GM18870 (cell line): ENCODE data around the gene ZNF860.
"Not testable (repeated sequence)": the region's sequence is repeated elsewhere in the genome, so short reads cannot be mapped to it uniquely, and the experiment has no call there.

Experiments
- ATAC-seq: cut with Tn5 transposase; IDR thresholded peaks from one replicate; pipeline ENCODE4 v1.9.1; 2021; ENCODE audit warnings: moderate library complexity; ENCODE audit not compliant: unreplicated experiment

ZNF860 gene

DNA sequence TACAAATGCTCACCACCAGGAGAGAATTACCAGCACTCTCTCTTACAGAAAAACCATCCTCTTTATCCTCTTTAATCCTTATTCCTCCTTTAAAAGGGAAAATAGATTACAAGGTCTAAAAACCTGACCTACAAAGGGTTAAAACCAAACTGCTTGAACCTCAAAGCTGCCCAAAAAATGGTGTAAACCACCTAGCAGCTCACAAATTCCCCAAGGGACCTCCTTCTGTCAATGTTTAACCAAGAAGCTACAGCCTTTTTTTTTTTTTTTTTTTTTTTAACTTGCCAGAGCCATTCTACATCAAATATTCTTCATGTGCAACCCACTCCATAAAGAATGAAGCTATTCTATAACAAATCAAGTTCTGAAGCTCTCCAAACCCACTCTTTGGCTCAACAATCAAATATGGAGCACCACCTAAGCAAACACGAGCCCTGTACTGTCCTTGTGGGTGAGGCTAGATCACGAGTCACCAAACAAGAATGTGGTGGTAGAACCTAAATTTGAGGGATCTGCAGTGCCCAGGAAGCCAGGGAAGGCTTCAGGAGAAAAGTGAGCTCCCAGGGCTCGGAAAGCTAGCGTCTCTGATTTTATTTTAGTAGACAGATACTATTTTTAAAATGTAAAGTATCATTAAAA is 20.6 kb upstream of the ZNF860 start:
- ATAC-seq, result peak; percentile 65

DNA sequence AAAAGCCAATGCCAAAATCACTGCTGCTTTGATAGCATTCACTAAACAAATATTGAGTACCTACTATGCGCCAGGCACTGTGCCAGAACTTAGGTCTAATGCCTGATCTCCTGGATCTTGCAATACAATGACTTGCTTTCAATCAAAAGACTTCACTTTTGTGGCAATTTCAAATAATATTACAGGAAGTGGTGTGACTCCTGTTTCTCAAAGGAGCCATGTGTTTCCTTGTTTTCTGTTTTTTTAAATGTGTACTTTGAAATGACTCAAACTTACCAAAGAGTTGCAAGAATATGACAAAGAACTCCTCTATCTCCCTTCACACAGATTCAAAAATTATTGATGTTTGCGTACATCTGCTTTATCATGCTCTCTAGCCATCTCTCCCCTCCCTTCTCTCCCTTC is 18.7 kb upstream of the ZNF860 start:
- no peak for ATAC-seq

DNA sequence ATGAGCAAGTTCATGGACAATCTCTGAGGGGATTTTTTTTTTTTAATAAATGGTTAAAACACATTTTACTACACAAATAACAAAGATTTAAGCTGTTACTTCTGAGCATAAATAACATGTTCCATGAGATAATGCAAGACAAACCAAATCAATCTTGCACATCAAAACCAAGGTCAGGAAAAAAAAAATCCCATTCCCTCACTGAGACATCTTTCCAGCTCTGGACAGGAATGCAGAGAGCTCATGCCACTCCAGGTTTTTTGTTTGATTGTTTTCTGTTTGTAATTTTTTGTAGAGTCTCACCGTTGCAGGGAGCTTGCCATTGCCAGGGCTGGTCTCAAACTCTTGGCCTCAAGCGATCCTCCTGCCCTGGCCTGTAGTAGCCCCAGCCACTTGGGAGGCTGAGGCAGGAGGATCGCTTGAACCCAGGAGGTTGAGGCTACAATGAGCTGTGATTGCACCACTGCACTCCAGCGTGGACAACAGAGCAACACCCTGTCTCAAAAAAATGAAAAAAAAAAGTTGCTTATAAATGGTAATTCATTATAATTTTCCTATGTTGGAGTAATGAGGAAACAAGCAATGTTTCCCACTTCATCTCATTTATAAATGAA is 14.5 kb upstream of the ZNF860 start:
- no peak for ATAC-seq

DNA sequence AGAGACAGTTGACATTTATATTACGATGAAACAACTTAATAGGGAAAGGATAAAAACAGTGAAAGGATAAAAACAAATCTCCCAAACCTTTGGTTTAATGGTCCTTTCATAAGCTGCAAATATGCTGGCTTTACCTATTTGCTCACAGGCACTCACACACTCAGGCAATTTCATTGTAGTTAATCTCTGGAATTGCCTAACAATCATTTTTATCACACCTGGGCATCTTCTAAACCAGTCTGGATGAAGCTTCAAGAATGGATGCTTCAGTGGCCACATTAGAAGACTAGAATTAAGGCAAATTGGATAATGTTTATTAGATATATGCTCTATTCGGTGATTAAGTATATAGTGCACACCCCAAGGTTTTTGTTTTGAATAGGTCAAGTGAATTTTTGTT is 14.0 kb upstream of the ZNF860 start:
- no peak for ATAC-seq

DNA sequence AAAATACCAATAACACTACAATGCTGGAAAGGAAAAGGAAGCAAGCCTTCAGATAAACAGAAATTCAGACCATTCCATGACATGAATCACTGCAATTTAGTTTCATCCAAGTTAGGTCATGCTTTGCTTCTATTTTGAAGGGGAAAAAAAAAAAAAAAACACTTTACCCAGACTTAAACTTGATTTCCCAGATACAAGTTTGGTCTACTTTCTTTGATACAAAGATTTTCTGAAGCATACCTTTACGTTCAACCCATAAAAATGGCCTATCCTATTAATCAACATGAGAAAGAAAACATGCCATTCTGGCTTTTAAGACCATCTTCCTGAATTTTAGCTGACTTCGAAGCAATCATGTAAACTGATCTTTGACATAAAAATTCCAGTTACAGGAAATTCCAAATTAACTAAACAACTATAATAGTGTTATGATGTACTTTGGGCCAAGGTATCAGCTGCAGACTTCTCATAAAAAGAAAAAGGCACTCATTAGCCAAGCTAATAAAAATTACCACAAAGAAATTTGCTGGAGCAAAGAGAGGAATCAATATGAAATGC is 13.1 kb upstream of the ZNF860 start:
- no peak for ATAC-seq

DNA sequence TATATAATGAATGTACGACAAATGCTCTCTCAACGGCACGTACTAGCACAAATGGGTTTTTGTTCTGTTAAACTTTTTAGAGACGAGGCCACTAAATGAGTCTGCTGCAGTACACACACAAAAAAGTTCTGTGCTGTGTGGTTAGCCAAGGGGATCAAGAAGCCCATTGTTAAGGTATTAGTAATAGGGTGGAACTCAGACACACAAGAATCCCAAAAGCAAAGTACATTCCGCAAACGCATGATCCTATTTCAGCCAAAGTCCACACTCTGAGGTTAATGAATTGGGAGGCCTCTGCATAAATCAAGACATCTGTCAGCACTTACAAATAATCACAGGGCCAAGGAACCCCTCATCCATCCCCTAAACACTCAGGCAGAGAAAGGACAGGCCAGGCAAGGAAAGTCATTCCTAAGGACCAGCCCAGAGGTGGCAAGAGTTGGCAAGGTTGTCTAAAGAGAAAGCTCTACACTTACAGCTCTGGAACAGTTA is 12.6 kb upstream of the ZNF860 start:
- no peak for ATAC-seq

DNA sequence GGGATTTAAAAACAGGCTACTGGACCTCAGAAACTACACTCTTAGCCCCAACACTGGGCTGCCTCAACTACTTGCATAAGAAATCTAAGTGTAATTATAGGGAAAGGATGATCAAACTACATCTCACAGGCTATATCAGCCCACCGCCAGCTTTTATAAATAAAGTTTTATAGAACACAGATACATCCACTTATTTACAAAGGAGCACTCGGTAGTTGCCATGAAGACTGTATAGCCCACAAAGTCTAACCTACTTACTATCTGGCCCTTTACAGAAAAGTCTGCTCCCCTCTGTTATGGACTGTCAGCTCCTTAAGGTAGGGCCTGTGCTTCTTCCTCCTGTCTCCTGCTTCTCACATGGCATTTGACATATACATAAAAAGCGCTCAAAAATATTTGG is 9.9 kb upstream of the ZNF860 start:
- ATAC-seq, result no peak

DNA sequence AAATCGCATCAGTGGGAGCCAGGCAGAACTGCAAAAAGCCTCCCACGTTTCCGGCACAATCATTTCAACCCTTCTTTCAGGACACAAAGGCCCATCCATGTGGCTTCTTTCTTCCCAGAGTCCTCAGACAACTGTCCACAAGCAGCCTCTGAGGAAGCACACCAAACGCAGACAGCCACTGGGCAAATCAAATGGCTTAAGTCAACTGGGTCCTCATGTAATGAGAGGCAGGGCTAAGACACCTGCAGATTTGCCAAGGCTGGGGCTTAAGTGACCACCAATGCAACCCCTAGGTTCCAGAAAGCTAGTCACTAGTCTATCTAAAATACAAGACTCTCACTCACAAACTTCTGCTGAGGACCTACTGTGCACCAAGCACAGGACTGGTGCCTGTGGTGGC is 8.5 kb upstream of the ZNF860 start:
- ATAC-seq, result no peak

DNA sequence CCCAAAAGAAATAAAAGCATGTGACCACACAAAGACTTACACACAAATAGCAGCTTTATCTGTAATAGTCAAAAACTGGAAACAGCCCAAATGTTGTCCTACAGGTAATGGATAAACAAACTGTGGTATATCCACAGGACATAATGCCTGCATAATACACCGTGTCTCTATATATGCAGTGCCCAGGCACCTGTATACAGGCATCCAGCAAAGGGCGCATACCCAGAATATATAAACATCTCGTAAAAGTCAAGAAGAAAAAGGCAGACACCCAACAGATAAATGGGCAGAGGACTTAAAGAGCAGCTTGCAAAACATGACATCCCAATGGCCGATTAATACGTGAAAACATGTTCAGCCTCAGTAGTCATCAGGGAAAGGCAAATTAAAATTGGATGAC is 7.7 kb upstream of the ZNF860 start:
- no peak for ATAC-seq

DNA sequence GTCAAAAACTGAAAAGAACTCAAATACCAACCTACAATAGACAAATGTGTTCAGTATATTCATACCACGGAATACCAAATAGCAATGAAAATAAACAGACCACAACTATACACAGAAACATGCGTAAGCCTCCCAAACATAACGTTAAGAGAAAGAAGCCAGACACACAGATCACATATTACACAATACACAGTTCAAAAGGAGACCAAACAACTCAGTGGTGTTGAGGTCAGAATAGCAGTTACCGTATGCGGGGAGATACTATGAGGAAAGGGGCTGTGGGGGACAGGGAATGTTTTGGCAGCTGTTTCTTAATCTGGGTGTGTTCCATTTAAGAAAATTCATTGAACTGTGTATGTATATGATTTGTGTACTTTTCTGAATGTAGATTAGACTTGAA is 7.1 kb upstream of the ZNF860 start:
- ATAC-seq, result no peak

DNA sequence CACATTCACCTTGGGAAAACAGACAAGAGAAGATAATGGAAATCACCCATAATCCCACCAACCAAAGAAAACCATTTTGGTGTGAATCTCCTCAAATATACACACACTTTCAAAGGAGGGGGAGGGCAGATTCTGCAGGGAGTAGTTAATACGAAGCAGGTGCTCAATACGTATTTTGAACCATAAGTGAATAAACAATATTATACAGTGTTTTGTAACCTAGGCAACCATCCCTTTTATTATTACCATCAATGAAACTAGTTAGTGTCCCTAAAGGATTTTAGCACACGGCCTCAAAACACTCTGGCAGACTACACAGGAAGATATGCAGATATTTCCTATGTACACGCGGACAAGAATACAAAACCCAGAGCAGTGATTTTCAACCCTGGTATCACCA is 6.6 kb upstream of the ZNF860 start:
- ATAC-seq, result no peak

DNA sequence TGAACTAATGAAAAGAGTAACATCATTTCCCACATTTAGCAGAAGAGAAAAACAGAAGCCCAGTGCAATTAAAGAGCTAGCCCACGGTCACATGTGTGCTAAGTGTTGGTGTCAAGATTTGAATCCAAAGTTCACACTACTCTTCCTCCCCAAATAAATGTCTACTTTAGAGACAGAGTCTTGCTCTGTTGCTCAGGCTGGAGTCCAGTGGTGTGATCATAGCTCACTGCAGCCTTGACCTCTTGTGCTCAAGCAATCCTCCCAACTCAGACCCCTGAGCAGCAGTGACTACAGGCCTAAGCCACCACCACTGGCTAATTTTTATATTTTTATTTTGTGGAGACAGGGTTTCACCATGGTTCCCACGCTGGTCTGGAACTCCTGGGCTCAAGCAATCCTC is 5.2 kb upstream of the ZNF860 start:
- no peak for ATAC-seq

DNA sequence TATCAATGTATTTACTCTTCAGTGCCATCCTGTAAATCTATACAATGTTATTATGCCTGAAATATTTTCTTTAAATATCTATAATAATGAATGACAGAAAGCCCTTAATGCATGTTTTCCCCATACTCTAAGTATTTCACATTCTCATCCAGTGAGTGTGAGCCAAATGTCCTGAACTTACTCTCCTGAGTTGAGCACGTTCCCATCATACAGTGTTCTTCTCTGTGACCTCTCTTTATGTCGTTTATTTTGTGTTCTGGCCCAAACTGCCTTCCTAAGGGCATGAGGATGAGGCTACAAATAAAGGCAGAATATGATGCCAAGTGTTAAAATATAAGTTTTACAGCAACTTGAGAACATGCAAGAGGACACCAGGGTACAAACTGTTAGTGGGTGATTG is 3.8 kb upstream of the ZNF860 start:
- no peak for ATAC-seq

DNA sequence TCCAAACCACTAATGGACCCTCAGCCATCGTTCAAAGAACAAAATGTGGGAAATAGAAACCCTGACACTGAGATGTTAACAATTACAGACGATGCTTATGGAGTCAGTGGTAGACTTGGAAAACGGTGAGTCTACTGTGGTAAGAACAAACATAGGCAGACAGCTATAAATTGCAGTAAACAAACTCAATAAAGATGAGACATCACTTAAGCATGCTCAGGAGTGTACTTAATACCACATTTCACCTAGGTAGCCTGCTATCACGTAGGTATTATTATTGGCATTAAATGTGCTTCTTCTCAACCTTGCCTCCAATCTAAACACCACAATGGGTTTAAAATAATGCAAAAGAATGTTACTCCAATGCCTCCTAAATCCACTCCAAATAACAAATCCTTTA is 3.0 kb upstream of the ZNF860 start:
- ATAC-seq, result no peak

DNA sequence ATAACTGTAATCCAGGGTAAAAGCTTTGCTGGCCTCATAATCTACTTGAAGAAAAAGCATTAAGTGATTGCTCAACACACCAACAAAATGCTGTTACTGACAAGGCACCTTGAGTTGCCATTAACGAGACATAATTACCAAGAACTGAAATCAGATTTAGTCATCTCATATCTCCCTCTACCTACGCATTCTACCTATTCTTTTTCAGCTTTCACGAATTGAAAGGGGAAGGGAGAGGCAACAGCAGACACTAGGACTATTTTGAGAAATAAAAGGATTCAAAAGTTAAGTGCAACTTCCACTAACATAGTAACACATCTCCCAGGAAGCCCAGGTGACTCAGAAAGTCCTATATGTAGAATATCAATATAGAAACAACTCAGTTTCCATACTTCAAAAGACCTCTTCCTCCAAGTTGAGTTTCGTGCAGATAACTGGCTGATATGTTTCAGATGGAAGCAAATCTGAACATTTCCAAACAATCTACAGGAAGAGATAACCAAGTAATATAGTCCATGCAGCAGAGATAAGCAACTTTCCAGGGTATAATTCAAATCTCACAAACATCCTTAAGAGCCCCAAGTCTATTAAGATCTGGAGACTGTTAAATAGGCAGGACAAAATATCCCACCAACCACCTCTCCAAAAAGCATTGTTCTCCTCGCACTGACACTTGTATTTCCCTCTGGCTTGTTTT is 2.4 kb upstream of the ZNF860 start:
- ATAC-seq, result peak; percentile 82

DNA sequence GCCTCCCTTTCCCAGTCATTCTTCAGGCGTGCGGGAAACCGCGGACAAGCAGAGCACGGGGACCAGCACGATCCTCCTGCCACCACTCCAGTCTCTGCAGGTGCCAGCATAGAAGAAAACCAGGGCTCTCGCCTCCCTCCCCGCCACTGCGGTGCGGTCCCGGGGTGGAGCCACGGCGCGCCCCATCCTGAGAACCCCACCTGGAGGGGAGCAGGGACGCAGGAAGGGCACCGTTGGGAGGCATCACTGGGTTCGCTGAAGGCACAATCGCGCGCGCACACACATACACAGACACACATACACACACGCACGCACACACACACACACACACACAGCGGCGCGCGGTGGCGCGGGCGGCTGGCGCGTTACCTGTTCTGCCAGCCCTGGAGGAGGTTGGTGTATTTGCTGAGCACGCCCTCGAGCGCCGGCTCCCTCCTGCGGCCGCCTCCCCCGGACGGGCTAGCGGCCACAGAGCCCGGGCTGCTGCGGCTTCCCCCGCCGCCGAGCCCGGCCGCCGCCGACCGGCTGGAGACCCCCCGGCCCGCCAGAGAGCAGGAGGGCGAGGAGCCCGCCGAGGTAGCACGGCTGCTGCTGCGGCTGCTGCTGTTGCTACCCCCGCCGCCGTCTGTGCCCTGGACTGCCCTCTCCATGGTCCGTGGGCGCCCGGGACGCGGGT is 882 bp upstream of the ZNF860 start:
- ATAC-seq, result no peak

DNA sequence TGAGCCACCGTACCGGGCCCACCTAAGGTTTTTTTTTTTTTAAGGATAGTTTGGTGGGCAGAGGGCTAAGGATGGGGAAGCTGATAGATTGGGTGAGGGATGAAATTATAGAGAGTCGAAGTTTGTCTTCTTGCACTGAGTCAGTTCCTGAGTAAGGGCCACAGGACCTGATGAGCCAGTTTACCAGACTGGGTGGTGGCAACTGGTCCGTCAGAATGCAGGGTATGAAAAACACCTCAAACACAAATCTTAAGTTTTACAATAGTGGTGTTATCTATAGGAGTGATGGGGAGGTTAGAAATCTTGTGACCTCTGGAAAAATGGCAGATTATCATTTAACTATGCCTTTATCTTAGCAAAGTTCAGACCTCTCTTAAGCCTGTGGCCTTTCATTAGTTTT is 2.8 kb downstream of the ZNF860 start:
- ATAC-seq, result no peak

DNA sequence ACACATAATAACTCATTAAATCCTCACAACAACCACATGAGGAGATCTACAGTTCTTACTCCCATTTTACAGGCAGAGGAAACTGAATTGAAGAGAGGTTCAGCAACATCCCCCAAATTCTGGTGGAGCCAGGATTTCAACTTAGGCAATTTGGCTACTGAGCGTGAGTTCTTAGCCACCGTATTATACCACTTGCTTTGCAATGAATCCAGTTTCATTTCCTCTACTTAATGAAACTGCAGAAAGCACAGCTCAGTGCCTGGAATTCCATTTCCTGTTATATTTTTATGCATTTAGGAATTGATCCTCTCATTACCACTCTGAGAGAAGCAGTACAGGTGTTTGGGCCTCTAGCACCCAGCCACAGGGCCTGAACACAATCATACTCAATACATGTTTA is 4.3 kb downstream of the ZNF860 start:
- no peak for ATAC-seq

DNA sequence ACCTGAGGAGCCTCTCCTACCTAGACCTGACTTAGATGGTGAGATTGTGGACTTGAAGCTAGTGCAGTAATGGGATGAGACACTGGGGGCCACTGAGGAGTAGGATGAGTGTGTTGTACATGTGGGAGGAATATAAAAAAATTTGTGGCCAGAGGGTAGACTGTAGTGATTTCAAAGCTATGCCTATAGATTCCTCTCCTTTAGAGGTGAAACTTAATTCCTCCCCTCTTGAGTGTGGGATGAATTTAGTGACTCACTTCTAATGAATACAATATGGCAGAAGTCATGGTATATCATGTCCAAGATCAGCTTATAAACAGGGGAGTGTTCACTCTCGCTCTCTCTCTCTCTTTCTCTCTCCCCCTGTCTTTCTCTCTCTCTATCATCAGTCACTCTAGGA is 6.7 kb downstream of the ZNF860 start:
- ATAC-seq, result no peak

DNA sequence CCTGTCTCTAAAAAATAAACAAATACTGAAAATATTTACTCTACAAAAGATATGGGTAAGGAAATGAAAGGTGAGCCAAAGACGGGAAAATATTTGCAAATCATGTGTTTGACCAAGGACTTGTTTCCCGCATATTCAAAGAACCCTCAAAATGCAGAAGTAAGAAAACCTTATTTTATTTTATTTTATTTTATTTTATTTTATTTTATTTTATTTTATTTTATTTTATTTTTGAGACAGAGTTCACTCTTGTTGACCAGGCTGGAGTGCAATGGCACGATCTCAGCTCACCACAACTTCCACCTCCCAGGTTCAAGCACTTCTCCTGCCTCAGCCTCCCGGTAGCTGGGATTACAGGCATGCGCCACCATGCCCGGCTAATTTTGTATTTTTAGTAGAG is 11.4 kb downstream of the ZNF860 start:
- ATAC-seq, result not testable (repeated sequence)

DNA sequence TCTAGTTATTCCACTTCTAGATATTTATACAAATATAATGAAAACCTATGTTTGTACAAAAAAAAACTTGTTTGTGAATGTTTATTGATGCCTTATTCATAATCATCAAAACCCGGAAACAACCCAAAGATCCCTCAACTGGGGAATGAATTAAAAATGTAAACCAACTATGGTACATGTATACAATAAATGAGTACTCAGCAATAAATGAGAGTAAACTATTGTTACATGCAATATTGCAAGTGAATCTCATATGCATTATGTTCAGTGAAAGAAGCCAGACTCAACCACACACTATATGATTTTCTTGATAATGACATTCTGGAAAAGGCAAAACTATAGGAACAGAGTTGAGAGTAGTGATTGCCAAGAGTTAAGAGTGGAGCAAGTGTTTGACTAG is 12.3 kb downstream of the ZNF860 start:
- ATAC-seq, result no peak

DNA sequence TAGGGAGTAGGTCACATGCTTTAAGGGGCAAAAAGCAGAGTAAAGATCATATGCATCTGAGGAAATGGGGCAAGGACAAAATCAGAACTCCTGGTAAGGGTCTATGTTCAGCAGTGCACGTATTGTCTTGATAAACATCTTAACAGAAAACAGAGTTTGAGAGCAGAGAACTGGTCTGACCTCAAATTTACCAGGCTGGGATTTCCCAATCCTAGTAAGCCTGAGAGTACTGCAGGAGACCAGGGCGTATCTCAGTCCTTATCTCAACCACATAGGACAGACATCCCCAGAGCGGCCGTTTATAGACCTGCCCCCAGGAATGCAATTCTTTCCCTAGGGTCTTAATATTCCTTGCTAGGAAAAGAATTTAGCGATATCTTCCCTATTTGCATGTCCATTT is 13.5 kb downstream of the ZNF860 start:
- not testable (repeated sequence) for ATAC-seq
